ENCODE results near the gene ALG9.

The ALG9 gene

DNA sequence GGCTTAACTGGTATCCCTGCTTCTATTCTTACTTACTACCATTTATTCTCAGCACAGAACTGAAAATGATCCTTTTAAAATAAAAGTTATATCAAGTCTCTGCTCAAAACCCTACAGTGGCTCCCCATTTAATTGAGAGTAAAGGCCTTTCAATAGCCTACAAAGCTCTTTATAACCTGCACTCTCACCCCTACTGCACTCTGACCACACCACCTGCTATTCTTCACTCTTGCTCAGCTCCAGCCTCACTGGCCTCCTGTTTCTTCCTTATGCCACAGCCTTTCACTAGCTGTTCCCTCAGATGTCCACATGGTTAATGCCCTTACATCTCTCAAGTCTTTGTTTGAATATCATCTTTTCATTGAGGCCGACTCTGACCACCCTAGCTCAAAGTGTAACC lies 64.3 kb downstream of the ALG9 start:
- no peak for TF ChIP-seq EZH2phosphoT487 (IDR thresholded peaks at IDR 0.05; ENCODE audit: low read depth)
- TF ChIP-seq, protein P1, sequence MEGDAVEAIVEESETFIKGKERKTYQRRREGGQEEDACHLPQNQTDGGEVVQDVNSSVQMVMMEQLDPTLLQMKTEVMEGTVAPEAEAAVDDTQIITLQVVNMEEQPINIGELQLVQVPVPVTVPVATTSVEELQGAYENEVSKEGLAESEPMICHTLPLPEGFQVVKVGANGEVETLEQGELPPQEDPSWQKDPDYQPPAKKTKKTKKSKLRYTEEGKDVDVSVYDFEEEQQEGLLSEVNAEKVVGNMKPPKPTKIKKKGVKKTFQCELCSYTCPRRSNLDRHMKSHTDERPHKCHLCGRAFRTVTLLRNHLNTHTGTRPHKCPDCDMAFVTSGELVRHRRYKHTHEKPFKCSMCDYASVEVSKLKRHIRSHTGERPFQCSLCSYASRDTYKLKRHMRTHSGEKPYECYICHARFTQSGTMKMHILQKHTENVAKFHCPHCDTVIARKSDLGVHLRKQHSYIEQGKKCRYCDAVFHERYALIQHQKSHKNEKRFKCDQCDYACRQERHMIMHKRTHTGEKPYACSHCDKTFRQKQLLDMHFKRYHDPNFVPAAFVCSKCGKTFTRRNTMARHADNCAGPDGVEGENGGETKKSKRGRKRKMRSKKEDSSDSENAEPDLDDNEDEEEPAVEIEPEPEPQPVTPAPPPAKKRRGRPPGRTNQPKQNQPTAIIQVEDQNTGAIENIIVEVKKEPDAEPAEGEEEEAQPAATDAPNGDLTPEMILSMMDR (IDR thresholded peaks at IDR 0.05; ENCODE audit: low read depth, low read length) = no peak
- Histone ChIP-seq H3K4me1 (ENCODE audit: low read length) (no peaks in the 10 kb centered on the region; the same call in 1 of the 2 replicates), H3K36me3 (replicated peaks; ENCODE audit: low read depth, low read length) (peaks cover 31% of the 10 kb centered on the region), H4K20me1 (ENCODE audit: insufficient read depth, low read length) (no peaks in the 10 kb centered on the region), H3K27me3 (ENCODE audit: low read depth, low read length) (no peaks in the 10 kb centered on the region), H3K79me2 (ENCODE audit: low read length) (no peaks in the 10 kb centered on the region), H3K9me3 (ENCODE audit: insufficient read depth, low read length) (no peaks in the 10 kb centered on the region), H3K27ac (ENCODE audit: low read length) (no peak overlapping the region), H3K4me2 (ENCODE audit: low read length) (no peak overlapping the region), H3K9ac (ENCODE audit: low read length) (no peak overlapping the region), H2AFZ (ENCODE audit: low read depth, low read length) (no peak overlapping the region), H3K4me3 (ENCODE audit: low read length) (no peak overlapping the region)

DNA sequence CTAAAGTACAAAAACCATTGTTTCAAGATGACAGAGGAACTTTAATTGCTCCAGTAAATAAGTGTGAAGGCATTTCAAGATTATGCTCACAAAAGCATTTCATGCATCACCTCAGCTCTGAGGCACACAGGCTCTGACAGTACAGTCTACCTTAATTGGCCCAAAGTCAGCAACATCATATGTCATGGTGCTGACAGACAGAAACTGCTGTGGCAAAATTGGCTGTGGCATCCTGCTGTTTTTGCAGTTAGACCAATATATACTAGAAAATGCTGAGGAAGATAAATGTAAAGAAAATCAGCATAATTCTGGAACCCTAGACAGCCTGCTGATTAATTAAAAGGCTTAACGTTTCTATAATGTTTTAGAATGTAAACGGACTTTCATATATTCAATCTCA lies 70.2 kb downstream of the ALG9 start:
- Histone ChIP-seq H2AFZ (ENCODE audit: low read depth, low read length) (no peak overlapping the region), H3K9ac (ENCODE audit: low read length) (no peak overlapping the region), H3K4me1 (ENCODE audit: low read length) (peaks cover 34% of the 10 kb centered on the region), H3K9me3 (ENCODE audit: insufficient read depth, low read length) (peaks cover 12% of the 10 kb centered on the region; the same call in 1 of the 2 replicates), H3K27me3 (ENCODE audit: low read depth, low read length) (no peaks in the 10 kb centered on the region), H3K27ac (ENCODE audit: low read length) (no peak overlapping the region), H3K4me2 (ENCODE audit: low read length) (no peak overlapping the region), H3K36me3 (replicated peaks; ENCODE audit: low read depth, low read length) (peaks cover 45% of the 10 kb centered on the region), H4K20me1 (ENCODE audit: insufficient read depth, low read length) (no peaks in the 10 kb centered on the region), H3K4me3 (ENCODE audit: low read length) (no peak overlapping the region), H3K79me2 (ENCODE audit: low read length) (no peaks in the 10 kb centered on the region)
- no peak for TF ChIP-seq EZH2phosphoT487 (IDR thresholded peaks at IDR 0.05; ENCODE audit: low read depth)
- TF ChIP-seq, protein P1 (IDR thresholded peaks at IDR 0.05; ENCODE audit: low read depth, low read length) = no peak

DNA sequence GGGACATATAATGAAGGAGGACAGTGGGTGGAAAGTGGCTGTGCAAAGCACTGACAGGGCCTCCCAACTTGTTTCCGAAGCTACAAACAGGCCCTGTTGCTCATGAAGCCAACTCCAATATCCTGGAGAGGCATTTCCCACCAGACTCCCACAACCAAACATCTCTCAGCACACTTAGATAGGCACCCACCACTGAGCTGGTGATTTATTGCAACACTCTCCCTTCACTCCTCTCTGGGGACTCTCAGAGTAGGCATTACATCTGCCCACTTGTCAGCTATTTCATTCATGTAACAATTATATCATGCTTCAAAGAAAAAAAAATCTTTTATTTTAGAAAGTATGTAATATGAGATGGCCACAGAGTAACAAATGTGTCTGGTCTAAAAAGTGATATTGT lies 73.1 kb downstream of the ALG9 start:
- Histone ChIP-seq H3K4me2 (ENCODE audit: low read length) (no peak overlapping the region), H3K36me3 (replicated peaks; ENCODE audit: low read depth, low read length) (peaks cover 46% of the 10 kb centered on the region), H3K4me3 (ENCODE audit: low read length) (no peak overlapping the region), H4K20me1 (ENCODE audit: insufficient read depth, low read length) (no peaks in the 10 kb centered on the region), H3K27ac (ENCODE audit: low read length) (no peak overlapping the region), H3K27me3 (ENCODE audit: low read depth, low read length) (no peaks in the 10 kb centered on the region), H3K79me2 (ENCODE audit: low read length) (no peaks in the 10 kb centered on the region), H3K4me1 (ENCODE audit: low read length) (peaks cover 51% of the 10 kb centered on the region), H3K9me3 (ENCODE audit: insufficient read depth, low read length) (peaks cover 12% of the 10 kb centered on the region; the same call in 1 of the 2 replicates), H3K9ac (ENCODE audit: low read length) (no peak overlapping the region), H2AFZ (ENCODE audit: low read depth, low read length) (no peak overlapping the region)
- TF ChIP-seq, protein P1 (IDR thresholded peaks at IDR 0.05; ENCODE audit: low read depth, low read length) = no peak
- TF ChIP-seq EZH2phosphoT487 (IDR thresholded peaks at IDR 0.05; ENCODE audit: low read depth) = no peak

DNA sequence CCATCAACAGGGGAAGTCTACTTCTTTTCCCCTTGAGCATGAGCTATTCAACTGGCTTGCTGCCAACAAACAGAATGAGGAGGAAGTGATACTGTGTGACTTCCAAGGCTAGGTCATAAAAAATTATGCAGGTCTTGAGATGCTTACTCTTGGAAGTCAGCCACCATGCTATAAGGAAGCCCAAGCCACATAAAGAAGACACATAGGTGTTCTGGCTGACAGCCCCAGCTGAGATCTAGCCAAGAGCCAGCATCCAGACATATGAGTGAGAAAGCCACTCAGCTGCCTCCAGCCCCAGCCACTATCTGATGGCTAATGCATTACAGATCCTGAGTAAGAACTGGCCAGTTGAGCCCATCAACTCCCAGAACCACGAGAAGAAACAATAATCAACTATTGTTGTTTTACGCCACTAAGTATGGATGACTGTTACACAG lies 74.2 kb downstream of the ALG9 start:
- Histone ChIP-seq H3K4me3 (ENCODE audit: low read length) (no peak overlapping the region), H3K27ac (ENCODE audit: low read length) (peak overlapping the region; percentile 89), H4K20me1 (ENCODE audit: insufficient read depth, low read length) (no peaks in the 10 kb centered on the region), H3K36me3 (replicated peaks; ENCODE audit: low read depth, low read length) (peaks cover 43% of the 10 kb centered on the region), H3K9ac (ENCODE audit: low read length) (no peak overlapping the region; the same call in 1 of the 2 replicates), H2AFZ (ENCODE audit: low read depth, low read length) (no peak overlapping the region), H3K27me3 (ENCODE audit: low read depth, low read length) (no peaks in the 10 kb centered on the region), H3K9me3 (ENCODE audit: insufficient read depth, low read length) (peaks cover 12% of the 10 kb centered on the region; the same call in 1 of the 2 replicates), H3K4me2 (ENCODE audit: low read length) (peak overlapping the region; percentile 67), H3K79me2 (ENCODE audit: low read length) (no peaks in the 10 kb centered on the region), H3K4me1 (ENCODE audit: low read length) (peaks cover 51% of the 10 kb centered on the region)
- TF ChIP-seq, protein P1 (IDR thresholded peaks at IDR 0.05; ENCODE audit: low read depth, low read length) = no peak
- no peak for TF ChIP-seq EZH2phosphoT487 (IDR thresholded peaks at IDR 0.05; ENCODE audit: low read depth)
